Smooth muscle cell of the brain vasculature (primary cell): Measurements from ENCODE around the gene AIP.
"Not testable (repeated sequence)": the region's sequence is repeated elsewhere in the genome, so short reads cannot be mapped to it uniquely, and the experiment has no call there.

Source experiments
- DNase-seq: peaks from one replicate; pipeline ENCODE4 v3.0.0-alpha.2; 2012; ENCODE audit warnings: low read depth, low spot score

Gene AIP

GRCh38 chr11:67507242-67507863, 24.5 kb downstream of the AIP start:
- DNase-seq: no peak

- peak; percentile 97 for DNase-seq
Measured at GRCh38 chr11:67507864-67508485, 25.1 kb downstream of the AIP start, which contains the start of gene CDK2AP2. Gene CDK2AP2, minus strand, starts transcription at chr11:67508162. Its CDS starts 80 bp downstream, at chr11:67508082.

GRCh38 chr11:67508486-67509121, 25.8 kb downstream of the AIP start:
- DNase-seq: peak; percentile 88

GRCh38 chr11:67510023-67510345, 27.2 kb downstream of the AIP start:
- DNase-seq: no peak

GRCh38 chr11:67511558-67511957, 28.7 kb downstream of the AIP start:
- not testable (repeated sequence) for DNase-seq

- no peak for DNase-seq
Measured at GRCh38 chr11:67514116-67514515, 31.3 kb downstream of the AIP start.

GRCh38 chr11:67516806-67517205, 34.0 kb downstream of the AIP start:
- DNase-seq: no peak

- no peak for DNase-seq
Measured at GRCh38 chr11:67517784-67518552, 35.1 kb downstream of the AIP start.

GRCh38 chr11:67519726-67520125, 36.9 kb downstream of the AIP start:
- no peak for DNase-seq

GRCh38 chr11:67520856-67521824, 38.3 kb downstream of the AIP start:
- no peak for DNase-seq

GRCh38 chr11:67521924-67522323, 39.1 kb downstream of the AIP start:
- no peak for DNase-seq

- no peak for DNase-seq
Measured at GRCh38 chr11:67522338-67522737, 39.5 kb downstream of the AIP start.

- no peak for DNase-seq
Measured at GRCh38 chr11:67522844-67523555, 40.2 kb downstream of the AIP start, which contains the start of gene CABP2. Gene CABP2, minus strand, starts transcription at chr11:67523446. Its CDS starts 120 bp downstream, at chr11:67523326.

GRCh38 chr11:67523556-67524479, 41.0 kb downstream of the AIP start:
- DNase-seq: no peak

- DNase-seq: no peak
Measured at GRCh38 chr11:67524480-67524808, 41.6 kb downstream of the AIP start.

GRCh38 chr11:67525275-67525976, 42.6 kb downstream of the AIP start:
- no peak for DNase-seq

GRCh38 chr11:67528376-67528775, 45.5 kb downstream of the AIP start:
- DNase-seq: no peak

- no peak for DNase-seq
Measured at GRCh38 chr11:67530282-67530592, 47.4 kb downstream of the AIP start.

GRCh38 chr11:67532889-67533288, 50.1 kb downstream of the AIP start:
- DNase-seq: no peak
